ENCODE results near the gene KISS1.
"Not testable (repeated sequence)": the region's sequence is repeated elsewhere in the genome, so short reads cannot be mapped to it uniquely, and the experiment has no call there.

- TF ChIP-seq CTCF, POLR2A (IDR thresholded peaks at IDR 0.05): not testable (repeated sequence)
Observed at GRCh38 chr1:204239401-204239800, 43.1 kb upstream of the KISS1 start.

Measured in right lobe of liver (tissue), 4 donors.